Measurements from ENCODE around the gene FAM53B.
"Not testable (repeated sequence)": the region's sequence is repeated elsewhere in the genome, so short reads cannot be mapped to it uniquely, and the experiment has no call there.

FAM53B gene

GRCh38 chr10:124588736-124589490, 155.3 kb downstream of the FAM53B start:
- H3K36me3 ChIP-seq (ENCODE audit: insufficient read depth): no peaks in the 10 kb centered on the region
- no peaks in the 10 kb centered on the region for H4K20me1 ChIP-seq (ENCODE audit: insufficient read depth)
- H3K9ac ChIP-seq: no peak overlapping the region
- no peaks in the 10 kb centered on the region for H3K27me3 ChIP-seq (ENCODE audit: insufficient read depth, low read depth)
- H3K4me3 ChIP-seq (IDR thresholded peaks at IDR 0.05; ENCODE audit: insufficient read depth, low read depth, low read length): no peak overlapping the region
- H3K4me2 ChIP-seq: no peak overlapping the region
- H3K79me2 ChIP-seq (ENCODE audit: insufficient read depth, low read depth): no peaks in the 10 kb centered on the region
- no peak overlapping the region for H2AFZ ChIP-seq (ENCODE audit: low read depth)
- no peak for TF ChIP-seq CTCF (conservative IDR thresholded peaks at IDR 0.05; ENCODE audit: low read depth, low read length)
- no peak overlapping the region for H3K27ac ChIP-seq
- no peaks in the 10 kb centered on the region for H3K4me1 ChIP-seq (ENCODE audit: low read depth, poor library complexity, severe bottlenecking)

GRCh38 chr10:124588341-124588735, 155.8 kb downstream of the FAM53B start:
- not testable (repeated sequence) for H3K27me3 ChIP-seq (ENCODE audit: insufficient read depth, low read depth); H3K4me2 ChIP-seq; H3K4me3 ChIP-seq (IDR thresholded peaks at IDR 0.05; ENCODE audit: insufficient read depth, low read depth, low read length); H3K4me1 ChIP-seq (ENCODE audit: low read depth, poor library complexity, severe bottlenecking); H3K9ac ChIP-seq; H2AFZ ChIP-seq (ENCODE audit: low read depth); H3K36me3 ChIP-seq (ENCODE audit: insufficient read depth); H4K20me1 ChIP-seq (ENCODE audit: insufficient read depth); H3K27ac ChIP-seq; H3K79me2 ChIP-seq (ENCODE audit: insufficient read depth, low read depth)

DNA sequence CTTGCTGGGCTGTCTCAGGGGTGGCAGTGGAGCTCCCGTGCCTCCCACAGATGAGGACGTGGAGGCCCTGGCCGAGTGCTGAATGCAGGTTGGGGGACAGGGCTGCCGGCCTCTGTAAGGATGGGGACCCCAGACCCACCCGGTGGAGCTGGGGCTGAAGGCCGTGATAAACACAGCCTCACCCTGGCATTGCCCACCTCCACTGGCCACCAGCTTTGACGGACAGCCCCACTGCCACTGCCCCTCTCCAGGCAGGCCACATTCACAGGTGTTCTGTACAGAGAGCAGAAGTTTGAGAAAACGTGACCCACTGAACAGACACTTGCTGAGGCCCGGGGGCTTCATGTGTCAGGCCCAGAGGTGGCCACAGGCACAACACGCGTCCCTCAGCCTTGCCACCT, 156.4 kb downstream of the FAM53B start:
- Histone ChIP-seq H2AFZ (ENCODE audit: low read depth) (no peak overlapping the region), H3K36me3 (ENCODE audit: insufficient read depth) (no peaks in the 10 kb centered on the region), H3K27ac (no peak overlapping the region), H3K9ac (no peak overlapping the region), H3K4me1 (ENCODE audit: low read depth, poor library complexity, severe bottlenecking) (no peaks in the 10 kb centered on the region), H3K79me2 (ENCODE audit: insufficient read depth, low read depth) (no peaks in the 10 kb centered on the region), H4K20me1 (ENCODE audit: insufficient read depth) (no peaks in the 10 kb centered on the region), H3K4me3 (IDR thresholded peaks at IDR 0.05; ENCODE audit: insufficient read depth, low read depth, low read length) (no peak overlapping the region), H3K4me2 (no peak overlapping the region), H3K27me3 (ENCODE audit: insufficient read depth, low read depth) (no peaks in the 10 kb centered on the region)
- no peak for TF ChIP-seq CTCF (conservative IDR thresholded peaks at IDR 0.05; ENCODE audit: low read depth, low read length)

DNA sequence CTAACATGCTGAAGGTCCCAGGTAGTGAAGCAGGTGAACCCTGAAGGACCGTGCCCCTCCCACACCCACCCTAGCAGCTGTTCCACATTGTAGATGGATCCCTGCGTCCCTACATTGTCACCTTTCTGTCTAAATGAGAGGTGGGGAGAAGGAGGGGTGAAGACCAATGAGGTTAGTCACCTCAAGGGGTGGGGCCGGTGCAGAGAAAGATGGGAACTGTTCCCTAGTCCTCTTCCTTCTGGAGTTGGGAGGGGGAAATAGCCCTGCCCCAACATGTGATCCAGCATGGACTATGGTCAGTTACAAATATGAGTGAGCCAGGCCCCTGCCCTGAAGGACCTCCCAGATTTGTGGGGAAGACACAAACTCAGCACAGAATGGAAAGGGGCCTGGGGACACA, 158.0 kb downstream of the FAM53B start:
- Histone ChIP-seq H3K9ac (no peak overlapping the region), H3K4me1 (ENCODE audit: low read depth, poor library complexity, severe bottlenecking) (no peaks in the 10 kb centered on the region), H3K79me2 (ENCODE audit: insufficient read depth, low read depth) (no peaks in the 10 kb centered on the region), H3K4me3 (IDR thresholded peaks at IDR 0.05; ENCODE audit: insufficient read depth, low read depth, low read length) (no peak overlapping the region), H2AFZ (ENCODE audit: low read depth) (no peak overlapping the region), H3K27me3 (ENCODE audit: insufficient read depth, low read depth) (no peaks in the 10 kb centered on the region), H3K36me3 (ENCODE audit: insufficient read depth) (no peaks in the 10 kb centered on the region), H4K20me1 (ENCODE audit: insufficient read depth) (no peaks in the 10 kb centered on the region), H3K4me2 (no peak overlapping the region), H3K27ac (no peak overlapping the region)
- TF ChIP-seq CTCF (conservative IDR thresholded peaks at IDR 0.05; ENCODE audit: low read depth, low read length): no peak

DNA sequence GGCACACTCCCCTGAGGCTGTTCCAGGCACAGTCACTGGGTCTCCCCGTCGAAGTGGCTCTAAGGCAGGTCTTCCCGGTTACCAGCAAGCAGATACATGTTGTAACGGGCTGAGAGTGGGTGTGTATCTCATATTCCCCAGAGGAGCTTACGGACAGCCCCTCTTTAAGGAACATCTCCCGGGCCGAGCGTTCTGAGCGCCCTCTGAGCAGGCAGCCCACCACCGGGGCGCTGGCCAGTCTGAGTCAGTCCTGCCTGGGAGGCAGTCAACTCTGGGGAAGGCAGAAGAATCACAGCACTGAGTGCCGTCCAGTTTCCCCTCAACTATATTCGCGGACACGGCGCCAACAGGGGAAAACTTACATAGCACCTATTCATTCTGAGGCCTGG, 165.2 kb downstream of the FAM53B start:
- Histone ChIP-seq H3K27me3 (ENCODE audit: insufficient read depth, low read depth) (no peaks in the 10 kb centered on the region), H3K4me2 (no peak overlapping the region), H3K27ac (no peak overlapping the region), H3K79me2 (ENCODE audit: insufficient read depth, low read depth) (no peaks in the 10 kb centered on the region), H3K9ac (no peak overlapping the region), H3K4me3 (IDR thresholded peaks at IDR 0.05; ENCODE audit: insufficient read depth, low read depth, low read length) (no peak overlapping the region), H3K36me3 (ENCODE audit: insufficient read depth) (no peaks in the 10 kb centered on the region), H4K20me1 (ENCODE audit: insufficient read depth) (no peaks in the 10 kb centered on the region), H2AFZ (ENCODE audit: low read depth) (no peak overlapping the region), H3K4me1 (ENCODE audit: low read depth, poor library complexity, severe bottlenecking) (no peaks in the 10 kb centered on the region)
- no peak for TF ChIP-seq CTCF (conservative IDR thresholded peaks at IDR 0.05; ENCODE audit: low read depth, low read length)
